Measurements from ENCODE around the gene MAP3K1. TPM values are rescaled to one million over a fixed set of nuclear protein-coding genes. Genes with fewer than 3 reads are reported as not detected.
A peak's percentile ranks its signal among the peaks of the same experiment; 100 is the strongest.
"Not testable (repeated sequence)": the region's sequence is repeated elsewhere in the genome, so short reads cannot be mapped to it uniquely, and the experiment has no call there.

MAP3K1 gene
- total RNA-seq, result 29.7 TPM

DNA sequence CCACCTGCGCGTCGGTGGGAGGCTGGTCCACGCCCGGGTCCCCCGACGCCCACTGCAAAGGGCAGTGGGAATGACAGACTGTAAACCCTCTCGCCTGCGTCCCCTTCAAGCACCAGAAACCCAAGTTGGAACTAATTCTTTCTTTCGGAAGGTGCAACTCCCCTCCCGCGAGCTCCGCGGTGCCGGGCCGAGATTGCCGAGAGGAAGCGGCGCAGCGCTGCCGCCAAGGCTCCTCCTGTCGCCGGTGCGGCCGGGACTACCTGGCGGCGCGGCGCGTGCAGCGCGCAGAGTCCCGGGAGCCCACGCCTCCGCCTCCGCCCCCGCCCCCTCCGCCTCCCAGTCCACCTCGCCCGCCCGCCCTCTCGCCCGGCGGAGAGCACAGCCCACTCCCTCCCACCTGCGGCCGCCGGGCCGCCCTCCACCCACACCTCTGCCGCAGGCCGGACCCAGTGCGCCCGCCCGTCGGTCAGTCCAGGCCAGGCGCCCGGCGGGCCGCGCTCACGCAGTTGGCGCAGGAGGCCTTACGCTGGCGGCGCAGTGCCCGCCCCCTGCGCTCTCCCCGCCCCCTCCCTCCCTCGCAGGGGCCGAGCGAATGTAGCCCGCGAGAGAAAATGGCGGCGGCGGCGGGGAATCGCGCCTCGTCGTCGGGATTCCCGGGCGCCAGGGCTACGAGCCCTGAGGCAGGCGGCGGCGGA lies at the start of gene MAP3K1:
Gene MAP3K1, plus strand, starts transcription at position 587 of the 695 bp plus-strand sequence. Its CDS starts 25 bp downstream, at position 612.
- H3K4me1 ChIP-seq (ENCODE audit: control insufficient read depth in 3 of 3, insufficient read depth in 3 of 3, low read length in 3 of 3), result peaks cover 3 to 17% (median 9%) of the 10 kb centered on the region in 3 donors

DNA sequence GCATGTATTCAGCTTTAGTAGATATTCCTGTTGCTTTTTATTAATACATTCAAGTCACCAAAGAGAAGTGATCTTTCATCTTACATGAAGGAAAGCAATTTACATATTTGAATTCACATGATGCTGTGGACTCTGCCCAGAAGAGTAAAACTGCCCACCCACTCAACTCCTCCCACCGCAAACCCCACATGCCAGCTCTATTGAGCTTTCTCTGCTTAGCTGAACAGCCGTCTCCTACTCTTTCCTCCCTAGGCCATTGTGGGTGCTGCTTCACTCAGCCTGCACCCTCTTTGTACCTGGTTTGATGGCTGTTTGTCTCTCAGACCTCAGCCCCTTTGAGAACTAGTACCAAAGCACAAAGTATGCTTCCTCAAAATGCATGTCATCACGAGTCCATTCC lies 48.4 kb upstream of the MAP3K1 start:
- H3K36me3 ChIP-seq (ENCODE audit: control insufficient read depth in 3 of 3, insufficient read depth in 3 of 3, low read length in 3 of 3), result no peaks in the 10 kb centered on the region
- no peak overlapping the region for H3K27ac ChIP-seq (ENCODE audit: low read depth, low read length)
- no peak overlapping the region for H3K9ac ChIP-seq (ENCODE audit: low read depth in 1 of 3, low read length in 3 of 3)
- no peak overlapping the region for H3K4me3 ChIP-seq (ENCODE audit: low read length in 3 of 3)
- no peaks in the 10 kb centered on the region for H3K9me3 ChIP-seq (ENCODE audit: control insufficient read depth in 3 of 3, low read length in 3 of 3)
- H3K27me3 ChIP-seq (ENCODE audit: control insufficient read depth in 3 of 3, insufficient read depth in 3 of 3, low read length in 3 of 3), result no peaks in the 10 kb centered on the region
- H3K4me1 ChIP-seq (ENCODE audit: control insufficient read depth in 3 of 3, insufficient read depth in 3 of 3, low read length in 3 of 3), result no peaks in the 10 kb centered on the region

More for the DNA sequence above, at the start of gene MAP3K1:
- H3K27ac ChIP-seq (ENCODE audit: low read depth, low read length), result peak within 1 kb of the TSS; percentile 67
- no peaks in the 10 kb centered on the region for H3K27me3 ChIP-seq (ENCODE audit: control insufficient read depth in 3 of 3, insufficient read depth in 3 of 3, low read length in 3 of 3)
- H3K36me3 ChIP-seq (ENCODE audit: control insufficient read depth in 3 of 3, insufficient read depth in 3 of 3, low read length in 3 of 3), result no peaks in the 10 kb centered on the region
- H3K4me3 ChIP-seq (ENCODE audit: low read length in 3 of 3), result peak within 1 kb of the TSS; percentile 79 to 91 (median 82)
- H3K9me3 ChIP-seq (ENCODE audit: control insufficient read depth in 3 of 3, low read length in 3 of 3), result no peaks in the 10 kb centered on the region
- H3K9ac ChIP-seq (ENCODE audit: low read depth in 1 of 3, low read length in 3 of 3), result peak within 1 kb of the TSS; percentile 78 to 86 (median 84)

DNA sequence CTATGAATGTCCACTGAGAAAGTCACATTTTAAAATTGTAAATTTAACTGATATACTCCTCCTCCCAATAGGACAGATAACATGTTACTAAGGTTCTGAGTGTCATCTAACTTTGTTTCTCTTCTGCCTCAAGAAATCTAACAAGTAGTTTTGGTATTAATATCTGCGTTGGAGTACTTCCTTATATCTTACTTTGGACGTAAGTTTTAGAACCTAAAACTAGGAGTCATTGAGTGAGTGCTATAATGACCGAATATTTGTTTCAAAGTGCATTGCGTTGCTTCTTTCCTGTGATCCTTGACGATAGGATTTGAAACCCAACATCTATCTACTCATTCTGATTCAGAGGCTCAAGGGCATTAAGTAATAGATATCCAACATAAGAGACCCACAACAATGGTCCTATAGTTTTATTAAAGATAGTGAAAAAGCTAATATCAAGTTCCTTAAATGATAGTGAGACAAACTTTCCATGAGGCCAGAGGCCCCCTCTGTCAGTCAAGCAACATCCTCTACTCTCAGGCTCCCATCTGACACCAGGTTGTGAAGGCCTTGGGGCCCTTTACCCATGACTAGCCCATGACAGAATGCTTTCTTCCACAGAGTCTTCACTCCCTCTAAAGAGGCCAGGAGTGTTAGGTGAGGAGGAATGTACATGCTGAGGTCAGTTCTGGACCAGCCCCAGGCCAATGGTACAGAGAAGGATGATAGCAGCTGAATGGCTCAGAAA lies 45.3 kb upstream of the MAP3K1 start:
- no peaks in the 10 kb centered on the region for H3K36me3 ChIP-seq (ENCODE audit: control insufficient read depth in 3 of 3, insufficient read depth in 3 of 3, low read length in 3 of 3)
- H3K9me3 ChIP-seq (ENCODE audit: control insufficient read depth in 3 of 3, low read length in 3 of 3), result no peaks in the 10 kb centered on the region
- no peak overlapping the region for H3K27ac ChIP-seq (ENCODE audit: low read depth, low read length)
- no peak overlapping the region for H3K9ac ChIP-seq (ENCODE audit: low read depth in 1 of 3, low read length in 3 of 3)
- H3K4me3 ChIP-seq (ENCODE audit: low read length in 3 of 3), result no peak overlapping the region
- H3K27me3 ChIP-seq (ENCODE audit: control insufficient read depth in 3 of 3, insufficient read depth in 3 of 3, low read length in 3 of 3), result no peaks in the 10 kb centered on the region
- no peaks in the 10 kb centered on the region for H3K4me1 ChIP-seq (ENCODE audit: control insufficient read depth in 3 of 3, insufficient read depth in 3 of 3, low read length in 3 of 3)

DNA sequence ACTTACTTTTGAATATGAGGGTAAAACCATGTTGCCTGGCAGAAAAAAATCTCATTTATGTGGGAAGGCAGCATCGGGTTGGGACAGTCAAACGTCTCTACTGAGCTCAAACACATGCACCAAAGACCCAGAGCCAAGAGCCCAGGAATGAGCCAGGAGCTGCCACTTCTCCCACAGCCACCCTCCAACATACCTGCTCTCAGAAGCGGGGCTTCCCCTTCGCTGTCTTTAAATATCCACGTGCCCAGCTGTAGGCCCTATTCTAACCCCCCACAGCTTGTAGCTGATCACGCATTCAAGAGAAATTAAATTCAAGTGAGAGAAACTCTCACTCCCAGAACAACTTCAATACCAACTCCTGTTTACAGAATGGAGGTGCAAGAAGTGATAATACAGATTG lies 42.6 kb upstream of the MAP3K1 start:
- Histone ChIP-seq H3K4me3 (ENCODE audit: low read length in 3 of 3) (no peak overlapping the region), H3K36me3 (ENCODE audit: control insufficient read depth in 3 of 3, insufficient read depth in 3 of 3, low read length in 3 of 3) (no peaks in the 10 kb centered on the region), H3K27ac (ENCODE audit: low read depth, low read length) (no peak overlapping the region), H3K4me1 (ENCODE audit: control insufficient read depth in 3 of 3, insufficient read depth in 3 of 3, low read length in 3 of 3) (no peaks in the 10 kb centered on the region), H3K27me3 (ENCODE audit: control insufficient read depth in 3 of 3, insufficient read depth in 3 of 3, low read length in 3 of 3) (no peaks in the 10 kb centered on the region), H3K9me3 (ENCODE audit: control insufficient read depth in 3 of 3, low read length in 3 of 3) (no peaks in the 10 kb centered on the region), H3K9ac (ENCODE audit: low read depth in 1 of 3, low read length in 3 of 3) (no peak overlapping the region)

DNA sequence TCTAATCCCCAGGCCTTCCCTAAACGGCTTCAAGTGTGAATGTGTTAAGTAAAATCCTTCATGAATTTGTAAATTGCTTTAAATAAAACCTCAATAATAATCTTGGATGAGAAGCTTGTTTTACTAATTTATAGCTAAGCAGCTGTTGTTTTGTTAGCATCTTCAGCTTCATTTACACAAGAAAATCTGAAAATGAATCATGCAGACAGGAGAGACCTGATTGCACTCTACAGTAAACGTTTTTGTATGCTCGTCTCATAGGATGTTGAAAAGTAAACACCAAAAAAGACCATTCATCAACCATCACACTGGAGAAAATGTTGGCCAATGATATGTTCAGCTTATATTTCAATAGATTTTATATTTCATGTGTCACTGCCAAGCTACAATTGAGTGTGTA lies 40.4 kb upstream of the MAP3K1 start:
- Histone ChIP-seq H3K27ac (ENCODE audit: low read depth, low read length) (no peak overlapping the region), H3K9me3 (ENCODE audit: control insufficient read depth in 3 of 3, low read length in 3 of 3) (no peaks in the 10 kb centered on the region), H3K27me3 (ENCODE audit: control insufficient read depth in 3 of 3, insufficient read depth in 3 of 3, low read length in 3 of 3) (no peaks in the 10 kb centered on the region), H3K4me1 (ENCODE audit: control insufficient read depth in 3 of 3, insufficient read depth in 3 of 3, low read length in 3 of 3) (no peaks in the 10 kb centered on the region), H3K9ac (ENCODE audit: low read depth in 1 of 3, low read length in 3 of 3) (no peak overlapping the region), H3K4me3 (ENCODE audit: low read length in 3 of 3) (no peak overlapping the region), H3K36me3 (ENCODE audit: control insufficient read depth in 3 of 3, insufficient read depth in 3 of 3, low read length in 3 of 3) (no peaks in the 10 kb centered on the region)

DNA sequence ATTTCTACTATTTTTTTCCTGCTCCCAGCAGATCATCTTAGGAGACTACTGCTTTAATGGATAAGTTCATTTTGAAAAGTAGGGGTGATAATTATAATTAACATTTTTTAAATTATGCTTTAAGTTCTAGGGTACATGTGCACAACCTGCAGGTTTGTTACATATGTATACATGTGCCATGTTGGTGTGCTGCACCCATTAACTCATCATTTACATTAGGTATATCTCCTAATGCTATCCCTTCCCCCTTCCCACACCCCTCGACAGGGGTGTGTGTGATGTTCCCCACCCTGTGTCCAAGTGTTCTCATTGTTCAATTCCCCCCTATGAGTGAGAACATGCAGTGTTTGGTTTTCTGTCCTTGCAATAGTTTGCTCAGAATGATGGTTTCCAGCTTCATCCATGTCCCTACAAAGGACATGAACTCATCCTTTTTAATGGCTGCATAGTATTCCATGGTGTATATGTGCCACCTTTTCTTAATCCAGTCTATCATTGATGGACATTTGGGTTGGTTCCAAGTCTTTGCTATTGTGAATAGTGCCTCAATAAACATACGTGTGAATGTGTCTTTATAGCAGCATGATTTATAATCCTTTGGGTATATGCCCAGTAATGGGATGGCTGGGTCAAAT lies 39.0 kb upstream of the MAP3K1 start:
- H3K9me3 ChIP-seq (ENCODE audit: control insufficient read depth in 3 of 3, low read length in 3 of 3); H3K9ac ChIP-seq (ENCODE audit: low read depth in 1 of 3, low read length in 3 of 3); H3K4me3 ChIP-seq (ENCODE audit: low read length in 3 of 3); H3K27me3 ChIP-seq (ENCODE audit: control insufficient read depth in 3 of 3, insufficient read depth in 3 of 3, low read length in 3 of 3); H3K4me1 ChIP-seq (ENCODE audit: control insufficient read depth in 3 of 3, insufficient read depth in 3 of 3, low read length in 3 of 3); H3K27ac ChIP-seq (ENCODE audit: low read depth, low read length); H3K36me3 ChIP-seq (ENCODE audit: control insufficient read depth in 3 of 3, insufficient read depth in 3 of 3, low read length in 3 of 3): not testable (repeated sequence)

DNA sequence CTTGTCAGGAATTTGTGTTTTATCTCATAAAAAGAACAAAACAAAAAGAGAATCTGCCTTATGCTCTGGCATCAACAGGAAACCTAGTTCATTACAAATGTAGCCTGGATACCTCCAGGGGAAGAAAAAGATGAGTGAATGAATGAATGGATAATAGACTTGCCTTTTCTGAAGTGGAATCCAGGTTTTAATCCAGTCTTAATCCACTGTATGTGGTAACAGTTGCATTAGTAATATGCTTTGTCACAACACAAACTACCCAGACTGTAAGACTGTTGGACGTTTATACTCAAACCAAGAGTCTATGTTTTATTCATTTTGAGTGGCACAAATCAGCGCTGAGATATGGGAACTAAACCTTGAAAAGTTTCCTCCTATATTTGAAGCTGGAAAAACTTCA lies 32.1 kb upstream of the MAP3K1 start:
- H3K27me3 ChIP-seq (ENCODE audit: control insufficient read depth in 3 of 3, insufficient read depth in 3 of 3, low read length in 3 of 3), result no peaks in the 10 kb centered on the region
- no peak overlapping the region for H3K27ac ChIP-seq (ENCODE audit: low read depth, low read length)
- no peaks in the 10 kb centered on the region for H3K9me3 ChIP-seq (ENCODE audit: control insufficient read depth in 3 of 3, low read length in 3 of 3)
- no peak overlapping the region for H3K9ac ChIP-seq (ENCODE audit: low read depth in 1 of 3, low read length in 3 of 3)
- no peaks in the 10 kb centered on the region for H3K4me1 ChIP-seq (ENCODE audit: control insufficient read depth in 3 of 3, insufficient read depth in 3 of 3, low read length in 3 of 3)
- no peaks in the 10 kb centered on the region for H3K36me3 ChIP-seq (ENCODE audit: control insufficient read depth in 3 of 3, insufficient read depth in 3 of 3, low read length in 3 of 3)
- H3K4me3 ChIP-seq (ENCODE audit: low read length in 3 of 3), result no peak overlapping the region

DNA sequence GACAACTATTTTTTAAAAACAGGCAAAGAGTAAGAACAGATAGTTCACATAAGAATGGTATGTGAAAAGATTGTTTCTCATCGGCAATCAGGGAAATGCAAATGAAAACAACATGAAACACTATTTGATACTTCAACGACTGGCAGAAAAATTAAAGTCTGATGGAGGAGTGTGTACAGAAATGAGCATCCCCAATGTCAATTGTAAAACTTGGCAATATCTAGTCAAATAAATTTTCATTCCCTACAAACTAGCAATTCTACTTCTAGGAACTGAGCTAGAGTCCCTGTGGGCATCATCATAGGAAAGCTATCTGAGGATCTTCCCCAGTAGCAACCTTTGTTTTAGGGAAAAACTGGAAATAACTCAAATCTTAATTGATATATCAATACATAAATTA lies 29.0 kb upstream of the MAP3K1 start:
- no peaks in the 10 kb centered on the region for H3K27me3 ChIP-seq (ENCODE audit: control insufficient read depth in 3 of 3, insufficient read depth in 3 of 3, low read length in 3 of 3)
- no peaks in the 10 kb centered on the region for H3K9me3 ChIP-seq (ENCODE audit: control insufficient read depth in 3 of 3, low read length in 3 of 3)
- H3K4me1 ChIP-seq (ENCODE audit: control insufficient read depth in 3 of 3, insufficient read depth in 3 of 3, low read length in 3 of 3), result no peaks in the 10 kb centered on the region
- no peak overlapping the region for H3K4me3 ChIP-seq (ENCODE audit: low read length in 3 of 3)
- H3K27ac ChIP-seq (ENCODE audit: low read depth, low read length), result no peak overlapping the region
- no peaks in the 10 kb centered on the region for H3K36me3 ChIP-seq (ENCODE audit: control insufficient read depth in 3 of 3, insufficient read depth in 3 of 3, low read length in 3 of 3)
- no peak overlapping the region for H3K9ac ChIP-seq (ENCODE audit: low read depth in 1 of 3, low read length in 3 of 3)

DNA sequence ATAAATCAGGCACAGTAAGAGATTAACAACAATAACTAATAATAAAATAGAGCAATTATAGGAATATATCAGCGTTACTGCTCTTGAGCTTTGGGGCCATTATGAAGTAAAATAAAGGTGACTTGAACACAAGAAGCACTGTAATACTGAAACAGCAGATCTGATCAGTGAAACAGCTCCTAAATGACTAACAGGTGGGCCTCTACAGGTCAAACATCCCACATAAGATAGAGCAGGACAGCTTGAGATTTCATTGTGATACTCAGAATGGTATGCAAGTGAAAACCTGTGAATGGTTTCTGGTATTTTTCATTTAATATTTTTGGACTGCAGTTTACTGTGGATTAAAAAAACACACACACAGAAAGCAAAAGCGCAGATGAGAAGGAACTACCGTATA lies 24.0 kb upstream of the MAP3K1 start:
- no peak overlapping the region for H3K4me3 ChIP-seq (ENCODE audit: low read length in 3 of 3)
- H3K27ac ChIP-seq (ENCODE audit: low read depth, low read length), result no peak overlapping the region
- H3K4me1 ChIP-seq (ENCODE audit: control insufficient read depth in 3 of 3, insufficient read depth in 3 of 3, low read length in 3 of 3), result no peaks in the 10 kb centered on the region
- no peaks in the 10 kb centered on the region for H3K9me3 ChIP-seq (ENCODE audit: control insufficient read depth in 3 of 3, low read length in 3 of 3)
- H3K9ac ChIP-seq (ENCODE audit: low read depth in 1 of 3, low read length in 3 of 3), result no peak overlapping the region
- no peaks in the 10 kb centered on the region for H3K36me3 ChIP-seq (ENCODE audit: control insufficient read depth in 3 of 3, insufficient read depth in 3 of 3, low read length in 3 of 3)
- H3K27me3 ChIP-seq (ENCODE audit: control insufficient read depth in 3 of 3, insufficient read depth in 3 of 3, low read length in 3 of 3), result no peaks in the 10 kb centered on the region

DNA sequence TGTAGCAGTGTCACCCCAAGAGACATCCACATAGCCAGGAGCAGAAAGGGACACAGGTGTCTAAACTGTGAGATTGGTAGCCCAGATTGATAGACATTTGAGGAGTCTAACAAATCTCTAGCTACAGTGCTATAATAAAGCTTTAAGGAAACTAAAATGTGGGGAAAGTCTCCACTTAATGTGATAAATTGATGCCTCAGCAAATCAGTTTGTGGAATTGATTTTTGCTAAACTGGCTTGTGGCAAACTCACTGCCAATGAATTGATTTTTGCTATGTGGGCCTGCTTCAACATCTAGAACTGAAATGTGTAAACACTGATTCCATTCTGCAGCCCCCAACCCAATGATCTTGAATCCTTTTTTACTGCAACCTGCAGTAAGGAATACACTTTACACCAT lies 16.8 kb upstream of the MAP3K1 start:
- Histone ChIP-seq H3K4me3 (ENCODE audit: low read length in 3 of 3) (no peak overlapping the region), H3K27me3 (ENCODE audit: control insufficient read depth in 3 of 3, insufficient read depth in 3 of 3, low read length in 3 of 3) (no peaks in the 10 kb centered on the region), H3K4me1 (ENCODE audit: control insufficient read depth in 3 of 3, insufficient read depth in 3 of 3, low read length in 3 of 3) (no peaks in the 10 kb centered on the region), H3K27ac (ENCODE audit: low read depth, low read length) (no peak overlapping the region), H3K36me3 (ENCODE audit: control insufficient read depth in 3 of 3, insufficient read depth in 3 of 3, low read length in 3 of 3) (no peaks in the 10 kb centered on the region), H3K9ac (ENCODE audit: low read depth in 1 of 3, low read length in 3 of 3) (no peak overlapping the region), H3K9me3 (ENCODE audit: control insufficient read depth in 3 of 3, low read length in 3 of 3) (no peaks in the 10 kb centered on the region)

Data from skeletal muscle tissue (tissue), 4 donors.